ENCODE measurements around the gene RANGAP1. TPM values are rescaled to one million over a fixed set of nuclear protein-coding genes. Genes with fewer than 3 reads are reported as not detected.
A peak's percentile ranks its signal among the peaks of the same experiment; 100 is the strongest.

Gene RANGAP1
- total and polyA plus RNA-seq, 2 of the 13 experiments (the other 11 are each of a cell fraction or from before 2014, with no cell fraction given): 51.8 to 83.9 TPM

- TF ChIP-seq EP300 (IDR thresholded peaks at IDR 0.05; ENCODE audit: low read depth in 2 of 2, low read length in 2 of 2): peak; percentile 4 to 41; a peak in 1 of 4 replicates
- no peak for TF ChIP-seq EP300 (CRISPR knock-in tag; IDR thresholded peaks at IDR 0.05; ENCODE audit: borderline replicate concordance)
- TF ChIP-seq RCOR2 (CRISPR knock-in tag; IDR thresholded peaks at IDR 0.05): no peak
- TF ChIP-seq JUN (CRISPR knock-in tag; IDR thresholded peaks at IDR 0.05): no peak
- 0 out of 2 replicates have a peak, but pooled peaks have one; percentile 63 for TF ChIP-seq ZNF414 (CRISPR knock-in tag; IDR thresholded peaks at IDR 0.05)
- no peak for TF ChIP-seq ZNF513 (CRISPR knock-in tag; conservative IDR thresholded peaks at IDR 0.05)
- TF ChIP-seq ZKSCAN5 (CRISPR knock-in tag; IDR thresholded peaks at IDR 0.05): no peak
- TF ChIP-seq ZNF776 (CRISPR knock-in tag; IDR thresholded peaks at IDR 0.05): no peak
- TF ChIP-seq ZNF615 (CRISPR knock-in tag; IDR thresholded peaks at IDR 0.05; ENCODE audit: borderline replicate concordance): peak; percentile 76; the same call in 1 of the 2 replicates
- 0 out of 2 replicates have a peak, but pooled peaks have one; percentile 9 for TF ChIP-seq HOXA3 (CRISPR knock-in tag; IDR thresholded peaks at IDR 0.05)
- no peak for TF ChIP-seq ZNF639 (CRISPR knock-in tag; conservative IDR thresholded peaks at IDR 0.05)
- TF ChIP-seq CENPBD1 (CRISPR knock-in tag; IDR thresholded peaks at IDR 0.05; ENCODE audit: borderline replicate concordance, low read depth): no peak
- peak; percentile 79; the same call in 1 of the 2 replicates for TF ChIP-seq CSRNP1 (CRISPR knock-in tag; IDR thresholded peaks at IDR 0.05)
- TF ChIP-seq DZIP1 (CRISPR knock-in tag; IDR thresholded peaks at IDR 0.05): no peak
- TF ChIP-seq ZSCAN25 (CRISPR knock-in tag; IDR thresholded peaks at IDR 0.05): no peak
- no peak for TF ChIP-seq ZBTB46 (CRISPR knock-in tag; IDR thresholded peaks at IDR 0.05; ENCODE audit: borderline replicate concordance)
- TF ChIP-seq CENPT (CRISPR knock-in tag; IDR thresholded peaks at IDR 0.05; ENCODE audit: low read depth): no peak
- TF ChIP-seq FOXK2 (IDR thresholded peaks at IDR 0.05): peak; percentile 29; the same call in 1 of the 2 replicates
These were observed at the start of gene RANGAP1 (continued) for GRCh38 chr22:41285820-41286638.
